Parathyroid adenoma (tissue), 2 donors: ENCODE data around the gene RIC3.

Source experiments
- H2AFZ ChIP-seq: fragments of 300-600 bp; sonication (generic); one replicate; pipeline ENCODE4 v1.7.0; 2017; ENCODE audit warnings: antibody characterized with exemption, mild to moderate bottlenecking
- H3K27ac ChIP-seq: fragments of 300-600 bp; sonication (generic); one replicate; pipeline ENCODE4 v1.7.0; 2017
- H3K27me3 ChIP-seq: fragments of 300-600 bp; sonication (generic); one replicate; pipeline ENCODE4 v1.7.0; 2017; ENCODE audit warnings: low read length; ENCODE audit not compliant: control insufficient read depth, insufficient read depth
- H3K36me3 ChIP-seq: fragments of 300-600 bp; sonication (generic); one replicate; pipeline ENCODE4 v1.7.0; 2017; ENCODE audit warnings: low read length; ENCODE audit not compliant: control insufficient read depth, insufficient read depth
- H3K4me1 ChIP-seq: fragments of 300-600 bp; sonication (generic); one replicate; pipeline ENCODE4 v1.7.0; 2017; ENCODE audit warnings: control low read depth
- H3K4me2 ChIP-seq: fragments of 300-600 bp; sonication (generic); one replicate; pipeline ENCODE4 v1.7.0; 2017; ENCODE audit warnings: low read length
- H3K4me3 ChIP-seq: fragments of 300-600 bp; sonication (generic); one replicate; pipeline ENCODE4 v1.7.0; 2017; ENCODE audit warnings: low read depth, low read length
- H3K79me2 ChIP-seq: fragments of 300-600 bp; sonication (generic); one replicate; pipeline ENCODE4 v1.7.0; 2017; ENCODE audit warnings: control low read depth
- H3K9ac ChIP-seq: fragments of 300-600 bp; sonication (generic); one replicate; pipeline ENCODE4 v1.7.0; 2017; ENCODE audit warnings: mild to moderate bottlenecking
- H3K9me3 ChIP-seq: fragments of 300-600 bp; sonication (generic); one replicate; pipeline ENCODE4 v1.7.0; 2017; ENCODE audit warnings: low read length; ENCODE audit not compliant: control insufficient read depth
- TF ChIP-seq, protein P1 (sequence below): fragments of 300-600 bp; sonication (generic); IDR thresholded peaks from one replicate; pipeline ENCODE4 v1.7.0; 2017; ENCODE audit warnings: antibody characterized with exemption, mild to moderate bottlenecking
- donor health status: primary hyperparathyroidism.

Gene RIC3

DNA sequence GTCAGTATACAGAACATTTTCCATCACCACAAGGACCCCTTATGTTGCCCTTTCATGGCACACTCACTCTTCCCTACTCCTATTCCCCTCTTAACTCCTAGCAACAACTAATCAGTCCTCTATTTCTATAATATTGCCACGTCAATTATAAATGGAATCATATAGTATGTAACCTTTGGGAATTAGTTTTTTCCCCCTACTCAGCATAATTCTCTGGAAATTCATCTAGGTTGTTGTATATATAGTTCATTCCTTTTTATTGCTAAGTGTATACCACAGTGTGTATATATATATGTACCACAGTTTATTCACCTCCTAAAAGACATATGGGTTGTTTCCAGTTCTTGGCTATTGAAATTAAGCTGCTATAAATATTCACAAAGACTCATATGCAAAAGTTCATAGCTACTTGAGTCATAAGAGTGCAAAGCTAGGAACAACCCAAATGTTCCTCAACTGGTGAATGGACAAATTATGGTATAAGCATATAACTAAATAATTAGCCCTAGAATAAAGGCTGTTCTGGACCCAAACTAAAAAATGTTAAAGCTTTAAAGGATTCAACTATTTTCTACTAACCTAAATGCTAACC, 46.6 kb downstream of the RIC3 start:
- H3K36me3 ChIP-seq = no peaks in the 10 kb centered on the region
- TF ChIP-seq, protein P1, sequence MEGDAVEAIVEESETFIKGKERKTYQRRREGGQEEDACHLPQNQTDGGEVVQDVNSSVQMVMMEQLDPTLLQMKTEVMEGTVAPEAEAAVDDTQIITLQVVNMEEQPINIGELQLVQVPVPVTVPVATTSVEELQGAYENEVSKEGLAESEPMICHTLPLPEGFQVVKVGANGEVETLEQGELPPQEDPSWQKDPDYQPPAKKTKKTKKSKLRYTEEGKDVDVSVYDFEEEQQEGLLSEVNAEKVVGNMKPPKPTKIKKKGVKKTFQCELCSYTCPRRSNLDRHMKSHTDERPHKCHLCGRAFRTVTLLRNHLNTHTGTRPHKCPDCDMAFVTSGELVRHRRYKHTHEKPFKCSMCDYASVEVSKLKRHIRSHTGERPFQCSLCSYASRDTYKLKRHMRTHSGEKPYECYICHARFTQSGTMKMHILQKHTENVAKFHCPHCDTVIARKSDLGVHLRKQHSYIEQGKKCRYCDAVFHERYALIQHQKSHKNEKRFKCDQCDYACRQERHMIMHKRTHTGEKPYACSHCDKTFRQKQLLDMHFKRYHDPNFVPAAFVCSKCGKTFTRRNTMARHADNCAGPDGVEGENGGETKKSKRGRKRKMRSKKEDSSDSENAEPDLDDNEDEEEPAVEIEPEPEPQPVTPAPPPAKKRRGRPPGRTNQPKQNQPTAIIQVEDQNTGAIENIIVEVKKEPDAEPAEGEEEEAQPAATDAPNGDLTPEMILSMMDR = no peak
- H3K9ac ChIP-seq = no peak overlapping the region
- no peaks in the 10 kb centered on the region for H3K79me2 ChIP-seq
- H2AFZ ChIP-seq = no peak overlapping the region
- no peak overlapping the region for H3K27ac ChIP-seq
- H3K27me3 ChIP-seq = no peaks in the 10 kb centered on the region
- no peaks in the 10 kb centered on the region for H3K9me3 ChIP-seq
- H3K4me3 ChIP-seq = no peak overlapping the region
- H3K4me1 ChIP-seq = no peaks in the 10 kb centered on the region
- H3K4me2 ChIP-seq = no peak overlapping the region

DNA sequence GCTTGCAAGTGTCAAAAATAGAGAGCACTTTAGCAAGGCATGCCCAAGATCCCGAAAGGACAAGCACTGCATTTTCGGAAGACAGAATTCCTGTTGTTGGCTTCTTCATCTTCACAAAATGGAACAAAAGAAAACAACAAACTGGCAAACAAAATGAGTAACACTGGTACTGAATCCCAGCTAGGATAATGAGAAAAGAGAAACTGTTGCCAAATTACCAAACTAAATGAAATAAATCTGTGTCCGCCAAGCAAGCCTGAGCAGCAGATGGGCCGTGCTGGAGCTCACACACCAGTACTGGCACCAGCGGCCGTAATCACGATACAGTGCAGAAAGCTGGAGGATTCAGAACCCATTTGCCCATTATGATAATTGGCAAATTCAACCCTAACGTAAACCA, 57.2 kb downstream of the RIC3 start:
- Histone ChIP-seq H3K9me3 (no peaks in the 10 kb centered on the region), H2AFZ (no peak overlapping the region), H3K4me3 (no peak overlapping the region), H3K27me3 (no peaks in the 10 kb centered on the region), H3K27ac (no peak overlapping the region), H3K9ac (no peak overlapping the region), H3K36me3 (no peaks in the 10 kb centered on the region), H3K4me1 (peaks cover 4% of the 10 kb centered on the region), H3K4me2 (no peak overlapping the region), H3K79me2 (no peaks in the 10 kb centered on the region)
- TF ChIP-seq, protein P1 = no peak

DNA sequence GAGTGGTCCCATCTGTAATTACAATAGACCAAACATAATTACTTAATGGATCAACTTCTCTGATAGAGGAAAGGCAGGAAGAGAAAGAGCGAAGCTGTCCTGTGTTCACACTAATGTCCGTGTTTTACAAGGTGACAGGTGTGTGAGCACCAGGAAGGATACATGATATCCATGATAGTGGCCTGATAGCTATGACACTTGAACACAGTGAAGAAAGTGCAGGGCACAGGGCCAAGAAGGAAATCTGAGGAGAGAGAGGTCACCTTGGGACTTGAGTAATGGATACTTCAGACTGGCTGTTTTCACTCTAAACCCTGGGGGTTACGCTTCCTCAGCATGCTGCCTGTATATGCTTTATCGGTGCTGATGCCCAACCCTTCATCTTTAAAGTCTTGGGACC, 58.4 kb downstream of the RIC3 start:
- TF ChIP-seq, protein P1 = no peak
- peaks cover 4% of the 10 kb centered on the region for H3K4me1 ChIP-seq
- peak overlapping the region; percentile 6 for H3K27ac ChIP-seq
- H3K36me3 ChIP-seq = no peaks in the 10 kb centered on the region
- no peaks in the 10 kb centered on the region for H3K27me3 ChIP-seq
- no peaks in the 10 kb centered on the region for H3K79me2 ChIP-seq
- peak overlapping the region; percentile 11 for H3K4me3 ChIP-seq
- no peaks in the 10 kb centered on the region for H3K9me3 ChIP-seq
- H3K9ac ChIP-seq = no peak overlapping the region
- H3K4me2 ChIP-seq = peak overlapping the region; percentile 26
- no peak overlapping the region for H2AFZ ChIP-seq

DNA sequence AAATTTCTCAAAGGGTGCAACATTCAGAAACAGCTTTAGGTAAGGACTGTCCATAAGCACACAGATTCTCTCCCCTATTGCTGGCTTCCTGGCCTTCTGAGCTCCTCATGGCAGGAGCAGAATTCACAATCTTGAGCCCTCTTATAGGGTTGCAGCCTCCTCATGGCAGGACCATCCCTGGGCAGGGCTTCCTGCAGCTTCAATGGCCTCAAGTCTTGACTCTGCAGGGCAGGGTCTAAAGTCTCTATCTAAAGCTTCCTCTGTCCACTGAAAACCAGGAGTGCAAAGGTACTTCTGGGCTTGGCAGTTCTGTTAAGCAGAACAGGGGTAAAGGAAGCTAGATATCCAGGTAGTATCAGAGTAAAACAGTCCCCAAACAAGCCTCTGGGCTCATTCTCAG, 59.1 kb downstream of the RIC3 start:
- H3K27ac ChIP-seq = no peak overlapping the region
- TF ChIP-seq, protein P1 = no peak

DNA sequence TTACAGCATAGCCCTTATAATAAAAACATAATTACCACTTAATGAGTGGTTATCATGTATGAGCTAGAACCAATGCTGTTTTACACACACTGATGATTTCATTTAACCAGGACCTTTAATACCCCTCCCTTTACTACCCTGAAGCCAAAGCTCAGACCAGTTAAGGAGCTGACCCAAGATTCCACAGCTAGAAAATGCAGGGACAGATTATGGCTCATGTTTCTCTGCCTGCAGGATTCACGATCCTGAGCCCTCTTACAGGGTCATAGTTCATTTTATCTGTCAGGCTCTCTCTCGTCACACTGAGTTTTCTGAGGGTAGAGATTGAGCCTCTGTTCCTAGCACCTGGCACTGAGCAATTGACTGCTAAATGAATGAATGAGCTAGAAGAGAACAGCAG, 60.4 kb downstream of the RIC3 start:
- Histone ChIP-seq H3K27me3 (no peaks in the 10 kb centered on the region), H3K36me3 (no peaks in the 10 kb centered on the region), H3K27ac (no peak overlapping the region), H3K9me3 (no peaks in the 10 kb centered on the region), H2AFZ (no peak overlapping the region), H3K4me2 (no peak overlapping the region), H3K4me3 (no peak overlapping the region), H3K4me1 (peaks cover 4% of the 10 kb centered on the region), H3K9ac (no peak overlapping the region), H3K79me2 (no peaks in the 10 kb centered on the region)
- TF ChIP-seq, protein P1 = no peak

More for the DNA sequence above, 59.1 kb downstream of the RIC3 start:
- Histone ChIP-seq H3K79me2 (no peaks in the 10 kb centered on the region), H3K9ac (no peak overlapping the region), H3K4me2 (no peak overlapping the region), H3K36me3 (no peaks in the 10 kb centered on the region), H3K9me3 (no peaks in the 10 kb centered on the region), H3K27me3 (no peaks in the 10 kb centered on the region), H3K4me3 (no peak overlapping the region), H2AFZ (no peak overlapping the region), H3K4me1 (peaks cover 4% of the 10 kb centered on the region)
